NCI-H82 treated with DMSO at 0.1 percent for 48 hours (cell line): Measurements from ENCODE around the gene TMEM247.

Experiments
- DNase-seq: peaks from one replicate; lab custom pipeline; 2025; ENCODE audit not compliant: unreplicated experiment; lab: John Stamatoyannopoulos, UW

The TMEM247 gene

GRCh38 chr2:46488389-46488788, 9.0 kb downstream of the TMEM247 start:
- DNase-seq = no peak

GRCh38 chr2:46489423-46490174, 10.2 kb downstream of the TMEM247 start:
- peak; percentile 54 for DNase-seq

DNA sequence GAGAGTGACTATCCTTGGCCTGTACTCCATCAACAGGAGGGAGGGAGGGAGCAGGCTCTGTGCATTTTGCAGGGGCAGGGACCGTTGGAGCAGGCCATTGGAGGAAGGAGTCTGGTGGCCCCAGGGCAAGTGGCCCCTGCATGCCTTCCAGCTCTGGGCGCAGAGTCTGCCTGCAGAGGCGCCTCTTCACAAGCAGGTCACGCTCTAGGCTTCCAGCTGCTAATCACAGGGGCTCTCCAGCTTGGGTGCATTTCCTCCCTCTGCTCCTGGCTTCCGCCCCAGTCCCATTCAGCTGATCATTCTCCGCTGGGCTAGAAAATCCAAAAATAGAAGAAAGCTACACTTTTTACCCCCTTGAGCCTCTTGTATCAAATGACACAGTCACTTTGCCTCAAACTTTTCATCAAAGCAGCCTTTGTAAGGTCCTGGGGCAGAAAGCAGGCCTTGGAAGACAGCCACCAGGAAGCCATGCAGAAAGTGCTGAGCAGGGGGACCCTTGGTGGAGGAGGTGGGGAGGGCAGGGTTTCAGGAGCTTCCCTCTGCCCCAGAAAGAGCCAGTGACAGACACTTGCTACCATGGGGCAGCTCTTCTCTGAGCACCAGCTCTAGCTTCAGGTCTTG, 11.3 kb downstream of the TMEM247 start:
- no peak for DNase-seq

- DNase-seq = no peak
These were observed 12.9 kb downstream of the TMEM247 start for GRCh38 chr2:46492301-46492700.

DNA sequence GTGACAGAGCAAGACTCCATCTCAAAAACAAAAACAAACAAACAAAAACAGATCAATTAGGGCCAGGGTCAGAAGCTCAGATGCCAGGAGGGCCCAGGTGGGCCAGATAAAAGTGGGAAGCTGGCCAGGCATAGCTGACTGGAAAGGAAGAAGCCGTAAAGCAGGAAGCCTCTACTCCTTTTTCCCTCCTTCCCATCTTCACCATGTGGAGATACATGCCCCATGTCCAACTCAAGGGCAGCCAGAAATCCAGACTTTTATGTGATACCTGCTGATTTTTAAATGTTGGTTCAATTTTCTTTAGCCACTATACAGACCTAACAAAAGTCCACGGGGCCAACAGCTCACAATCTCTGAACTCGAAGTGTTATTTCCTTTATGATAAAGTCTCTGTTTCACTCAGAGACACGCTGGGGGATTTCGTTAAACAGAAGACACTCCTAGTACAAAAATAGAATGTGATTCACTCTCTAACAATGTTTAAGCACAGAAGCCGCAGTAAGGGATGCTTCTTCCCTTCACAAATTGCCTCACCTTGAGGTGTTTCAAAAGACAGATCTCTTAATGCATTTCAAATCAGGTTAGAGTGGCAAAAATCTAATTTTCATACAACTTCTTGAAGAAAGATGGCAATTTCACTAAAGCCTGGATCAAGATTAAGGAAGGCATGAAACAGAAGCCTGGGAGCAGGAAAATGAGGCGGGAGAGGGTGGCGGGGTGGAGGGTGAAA, 14.0 kb downstream of the TMEM247 start:
- DNase-seq = no peak

GRCh38 chr2:46493971-46494250, 14.5 kb downstream of the TMEM247 start:
- DNase-seq = no peak

DNA sequence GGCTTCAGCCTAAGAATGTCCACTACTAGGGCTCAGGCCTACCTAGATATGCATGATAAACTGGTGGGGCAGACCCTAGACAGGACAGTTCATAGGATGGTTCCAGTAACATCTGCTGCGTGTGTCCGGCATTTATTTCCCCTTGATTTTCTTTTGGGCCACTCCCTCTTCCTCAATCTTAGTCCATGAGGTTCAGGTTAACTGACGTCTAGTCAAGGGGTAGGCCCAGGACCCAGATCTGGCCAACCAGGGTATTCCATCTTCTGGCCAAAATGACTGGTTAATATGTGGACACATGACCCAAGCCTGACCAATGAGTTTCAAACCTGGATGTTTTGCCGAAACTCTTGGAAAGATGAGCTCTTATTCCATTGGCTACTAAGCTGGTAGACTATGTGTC, 15.2 kb downstream of the TMEM247 start:
- DNase-seq = no peak

DNA sequence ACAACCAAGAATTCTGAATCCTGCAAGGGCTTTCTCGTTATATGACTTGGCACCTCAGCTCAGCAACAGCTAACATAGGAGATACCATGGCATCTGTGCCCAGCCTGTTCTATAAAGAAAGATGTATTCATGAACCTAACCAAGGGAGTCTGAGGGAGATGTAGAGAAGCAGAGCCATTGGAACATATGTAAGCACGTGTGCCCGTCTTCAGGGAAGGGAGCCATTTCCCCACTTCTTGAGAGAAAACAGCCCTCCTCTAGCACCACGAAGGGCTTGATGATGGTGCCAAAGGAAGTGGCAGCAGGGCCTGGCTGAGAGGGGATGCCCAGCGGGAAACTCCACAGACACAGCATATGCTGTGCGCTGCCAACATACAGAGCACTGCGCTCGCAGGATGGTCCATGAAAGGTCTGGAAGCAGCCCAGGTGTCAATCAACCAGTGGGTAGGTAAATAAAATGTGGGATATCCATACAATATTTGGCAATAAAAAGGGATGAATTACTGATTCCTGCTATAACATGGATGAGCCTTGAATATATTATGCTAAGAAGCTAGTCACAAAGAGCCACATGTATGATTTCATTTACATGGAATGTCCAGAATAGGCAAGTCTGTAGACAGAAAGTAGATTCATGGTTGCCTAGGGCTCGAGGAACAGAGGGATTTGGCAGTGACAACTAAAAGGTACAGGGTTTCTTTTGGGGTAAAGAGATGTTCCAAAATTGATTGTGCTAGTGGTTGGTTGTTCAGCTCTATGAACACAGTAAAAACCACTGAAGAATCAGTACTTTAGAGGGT, 16.1 kb downstream of the TMEM247 start:
- no peak for DNase-seq

DNA sequence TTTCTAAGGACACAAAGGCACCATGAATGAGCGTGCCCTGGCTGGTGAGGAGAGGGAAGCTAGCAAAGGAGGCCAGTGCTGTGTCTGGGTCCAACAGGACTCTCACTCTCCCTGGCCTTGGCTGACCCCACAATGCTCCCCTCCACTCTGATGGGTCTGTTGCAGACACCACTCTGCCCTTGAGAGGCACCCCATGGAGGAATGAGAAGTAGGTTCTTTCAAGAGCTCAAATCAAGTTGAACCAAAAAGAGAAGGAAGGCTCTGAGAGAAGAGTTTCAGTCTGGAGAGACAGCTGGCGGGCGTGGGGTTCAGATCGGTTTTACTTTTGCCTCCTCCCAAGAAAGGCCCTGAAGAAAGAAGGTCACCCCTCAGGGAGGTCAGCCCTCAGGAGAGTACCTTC, 18.4 kb downstream of the TMEM247 start:
- DNase-seq = no peak

DNA sequence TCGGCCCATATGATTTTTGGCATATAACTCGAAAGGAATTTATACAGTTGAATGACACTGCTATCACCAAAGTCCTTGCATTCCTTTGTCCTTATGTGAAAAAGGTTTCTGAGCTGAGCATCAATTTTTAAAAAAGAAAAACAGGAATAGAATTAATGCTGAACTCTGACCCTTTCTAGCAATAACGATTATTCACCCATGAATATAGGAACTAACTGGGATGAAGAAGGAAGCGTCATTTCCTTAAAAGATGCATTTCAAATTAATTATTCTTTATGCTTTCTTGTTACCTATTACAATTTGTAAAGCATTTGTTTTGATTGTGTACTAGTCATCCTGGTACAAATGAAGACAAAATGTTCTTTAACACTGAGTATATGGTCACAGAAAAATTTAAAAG, 19.3 kb downstream of the TMEM247 start:
- no peak for DNase-seq

GRCh38 chr2:46499392-46499785, 20.0 kb downstream of the TMEM247 start:
- DNase-seq = no peak

GRCh38 chr2:46500801-46501200, 21.4 kb downstream of the TMEM247 start:
- DNase-seq = no peak

GRCh38 chr2:46502291-46502885, 23.0 kb downstream of the TMEM247 start:
- no peak for DNase-seq

GRCh38 chr2:46503686-46504085, 24.3 kb downstream of the TMEM247 start:
- no peak for DNase-seq

DNA sequence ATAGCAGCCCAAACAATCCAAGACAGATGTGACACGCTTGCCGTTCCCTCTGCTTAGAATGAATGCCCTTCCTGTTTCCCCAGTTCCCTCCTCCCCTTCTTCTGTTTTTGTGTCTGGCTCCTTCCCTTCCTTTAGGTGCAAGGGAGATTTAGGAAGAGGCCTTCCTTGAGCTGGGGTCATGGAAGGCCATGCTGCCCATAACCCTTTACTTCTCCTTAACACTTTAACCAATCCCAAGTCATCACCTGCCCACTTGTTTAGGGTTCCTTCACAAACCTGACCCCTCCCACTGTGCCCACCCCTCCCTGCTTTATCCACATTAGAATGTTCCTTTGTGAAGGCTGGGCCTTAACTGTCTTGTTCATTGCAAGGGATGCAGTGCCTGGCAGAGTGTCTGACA, 24.9 kb downstream of the TMEM247 start:
- DNase-seq = no peak

- no peak for DNase-seq
These were observed 25.5 kb downstream of the TMEM247 start for GRCh38 chr2:46504685-46505471.

- DNase-seq = no peak
These were observed 26.1 kb downstream of the TMEM247 start for GRCh38 chr2:46505472-46505783.

DNA sequence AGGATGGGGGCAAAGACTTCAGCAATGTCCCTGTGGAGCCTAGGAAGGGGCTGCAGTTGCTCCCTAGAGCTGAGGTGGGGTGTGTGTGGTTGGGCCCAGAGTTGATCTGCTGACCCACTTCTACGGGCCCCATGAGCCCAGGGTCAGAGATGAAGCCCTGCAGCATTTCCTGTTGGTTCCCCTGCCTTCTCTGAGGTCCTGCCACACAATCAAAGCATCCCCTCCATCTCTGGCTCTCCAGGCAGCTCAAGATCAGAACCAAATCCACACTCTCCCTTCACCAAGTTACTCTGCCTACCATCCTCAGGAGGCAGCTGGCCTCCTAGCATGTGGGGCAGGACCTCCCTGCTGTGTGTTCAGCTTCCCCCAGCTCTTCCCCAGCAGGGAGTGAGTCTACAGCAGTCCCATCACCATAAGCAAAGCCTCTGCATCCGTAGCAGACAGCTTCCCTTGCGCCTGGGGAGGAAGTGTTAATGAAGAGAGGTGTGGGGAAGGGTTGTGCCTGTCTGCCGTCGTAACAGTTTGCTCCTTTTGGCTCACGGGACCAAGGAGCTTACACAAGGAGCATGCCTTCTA, 26.9 kb downstream of the TMEM247 start:
- DNase-seq = no peak

GRCh38 chr2:46508312-46508711, 28.9 kb downstream of the TMEM247 start:
- DNase-seq = no peak

DNA sequence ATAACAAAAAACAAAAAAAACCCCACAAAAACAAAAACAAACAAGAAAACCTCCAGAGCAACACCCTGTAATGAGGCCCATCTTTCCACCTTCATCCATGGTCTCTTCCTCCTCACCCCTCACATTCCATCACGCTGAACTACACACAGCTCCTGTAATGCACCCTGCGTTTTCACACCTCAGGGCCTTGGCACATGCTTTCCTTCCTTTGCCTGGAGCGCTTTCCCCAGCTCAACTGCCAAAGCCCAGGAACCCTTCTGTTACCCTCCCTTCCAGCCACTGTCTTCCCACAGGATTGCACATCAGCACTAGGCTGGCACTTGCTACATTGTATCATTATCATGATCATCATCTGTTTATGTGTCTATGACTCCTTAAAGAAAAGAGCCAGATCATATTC, 29.4 kb downstream of the TMEM247 start:
- no peak for DNase-seq
